ENCODE measurements around the gene ITGA8. TPM values are rescaled to one million over a fixed set of nuclear protein-coding genes. Genes with fewer than 3 reads are reported as not detected.

The ITGA8 gene
- total and polyA plus RNA-seq, 11 donors: 0.50 to 4.3 (median 1.5) TPM

GRCh38 chr10:15658069-15658702, 61.5 kb downstream of the ITGA8 start:
- no peaks in the 10 kb centered on the region for H3K27me3 ChIP-seq
- H3K27ac ChIP-seq: no peak overlapping the region
- 57 to 61% (median 59%) methylated on average over 5 of the region's 5 CpGs for WGBS, 4 donors
- DNase-seq (no peak), ATAC-seq (no peak)
- H3K4me3 ChIP-seq: no peak overlapping the region
- no peaks in the 10 kb centered on the region for H3K9me3 ChIP-seq
- intact Hi-C loops (cut with DNase I): no loop called here
- no peaks in the 10 kb centered on the region for H3K36me3 ChIP-seq
- TF ChIP-seq POLR2A (IDR thresholded peaks at IDR 0.05) (no peak), CTCF (IDR thresholded peaks at IDR 0.05) (no peak)
- H3K4me1 ChIP-seq: no peaks in the 10 kb centered on the region

GRCh38 chr10:15652757-15653156, 67.0 kb downstream of the ITGA8 start:
- H3K4me3 ChIP-seq: no peak overlapping the region
- ATAC-seq (no peak), DNase-seq (no peak)
- TF ChIP-seq POLR2A (IDR thresholded peaks at IDR 0.05) (no peak), CTCF (IDR thresholded peaks at IDR 0.05) (no peak)
- H3K4me1 ChIP-seq: peaks cover 0 to 5% (median 0%) of the 10 kb centered on the region in 12 donors
- no peaks in the 10 kb centered on the region for H3K27me3 ChIP-seq
- H3K36me3 ChIP-seq: no peaks in the 10 kb centered on the region
- H3K27ac ChIP-seq: no peak overlapping the region
- 91 to 92% (median 91%) methylated on average over 4 of the region's 4 CpGs for WGBS, 4 donors
- no peaks in the 10 kb centered on the region for H3K9me3 ChIP-seq
- intact Hi-C loops (cut with DNase I): no loop called here

GRCh38 chr10:15652117-15652516, 67.6 kb downstream of the ITGA8 start:
- H3K27ac ChIP-seq: no peak overlapping the region
- ATAC-seq (no peak), DNase-seq (no peak)
- no peaks in the 10 kb centered on the region for H3K9me3 ChIP-seq
- WGBS, 4 donors: 79 to 82% (median 80%) methylated on average over 7 of the region's 7 CpGs
- TF ChIP-seq CTCF (IDR thresholded peaks at IDR 0.05): no peak
- TF ChIP-seq POLR2A (IDR thresholded peaks at IDR 0.05): no peak
- H3K36me3 ChIP-seq: no peaks in the 10 kb centered on the region
- H3K4me3 ChIP-seq: no peak overlapping the region
- H3K27me3 ChIP-seq: no peaks in the 10 kb centered on the region
- peaks cover 0 to 5% (median 0%) of the 10 kb centered on the region in 12 donors for H3K4me1 ChIP-seq
- intact Hi-C loops (cut with DNase I): no loop called here

- TF ChIP-seq POLR2A (IDR thresholded peaks at IDR 0.05): no peak
- TF ChIP-seq CTCF (IDR thresholded peaks at IDR 0.05): no peak
- WGBS, 4 donors: 56 to 69% (median 61%) methylated on average over 6 of the region's 6 CpGs
- Histone ChIP-seq H3K4me1 (peaks cover 0 to 5% (median 0%) of the 10 kb centered on the region in 12 donors), H3K9me3 (no peaks in the 10 kb centered on the region), H3K4me3 (no peak overlapping the region), H3K27me3 (no peaks in the 10 kb centered on the region), H3K36me3 (no peaks in the 10 kb centered on the region), H3K27ac (no peak overlapping the region)
- no peak for DNase-seq
- intact Hi-C loops (cut with DNase I): no loop called here
- ATAC-seq: no peak
These were observed 68.5 kb downstream of the ITGA8 start for GRCh38 chr10:15651175-15651574.

Measured in heart left ventricle (tissue), 16 donors.